HepG2 (cell line): Measurements from ENCODE around the gene CHMP5. TPM values are rescaled to one million over a fixed set of nuclear protein-coding genes. Genes with fewer than 3 reads are reported as not detected.

ENCODE experiments used
- ATF3 ChIP-seq: sonication (generic); formaldehyde crosslinking; IDR thresholded peaks from 2 replicates; pipeline ENCODE4 v1.4.0; 2020; ENCODE audit warnings: missing genetic modification reagents
- DZIP1 ChIP-seq: sonication (generic); formaldehyde crosslinking; IDR thresholded peaks from 2 replicates; pipeline ENCODE4 v1.5.0; 2020; ENCODE audit warnings: mild to moderate bottlenecking, missing genetic modification reagents
- E2F1 ChIP-seq: sonication (generic); formaldehyde crosslinking; IDR thresholded peaks from 2 replicates; pipeline ENCODE4 v1.5.0; 2020; ENCODE audit warnings: missing genetic modification reagents
- GATAD2A ChIP-seq: IDR thresholded peaks from 2 replicates; pipeline ENCODE4 v1.6.1; 2016
- HDAC2 ChIP-seq: sonication (generic); formaldehyde crosslinking; IDR thresholded peaks from 2 replicates; pipeline ENCODE4 v1.4.0; 2020; ENCODE audit warnings: missing genetic modification reagents
- HNRNPK ChIP-seq: fragments of 200-400 bp; formaldehyde crosslinking; IDR thresholded peaks from 2 replicates; pipeline ENCODE4 v1.6.1; 2018; ENCODE audit warnings: low read length, low read depth, moderate library complexity, mild to moderate bottlenecking; ENCODE audit not compliant: poor library complexity, severe bottlenecking
- MAFF ChIP-seq: IDR thresholded peaks from 2 replicates; pipeline ENCODE4 v1.6.1; 2011; ENCODE audit warnings: low read depth, low read length, improper control_type of control experiment
- MAZ ChIP-seq, 2 experiments: sonication (generic) in 1 of 2; formaldehyde crosslinking in 1 of 2; IDR thresholded peaks; 2 replicates each; pipeline versions ENCODE4 v1.5.0 to v1.6.1; 2012 to 2020; ENCODE audit warnings: low read depth in 2 of 2, mild to moderate bottlenecking in 2 of 2, borderline replicate concordance in 1 of 2, improper control_type of control experiment in 1 of 2, low read length in 1 of 2, missing genetic modification reagents in 1 of 2, moderate library complexity in 1 of 2
- NFIB ChIP-seq: sonication (generic); formaldehyde crosslinking; IDR thresholded peaks from 2 replicates; pipeline ENCODE4 v1.9.0; 2021; ENCODE audit warnings: missing genetic modification reagents, mild to moderate bottlenecking, borderline replicate concordance
- PBX3 ChIP-seq: sonication (generic); formaldehyde crosslinking; IDR thresholded peaks from 2 replicates; pipeline ENCODE4 v1.8.1; 2023; ENCODE audit warnings: missing genetic modification reagents, inconsistent platforms, borderline replicate concordance
- SALL1 ChIP-seq: sonication (generic); formaldehyde crosslinking; IDR thresholded peaks from 2 replicates; pipeline ENCODE4 v1.8.0; 2022; ENCODE audit warnings: mild to moderate bottlenecking, missing genetic modification reagents
- USF2 ChIP-seq, 2 experiments: sonication (generic) in 1 of 2; formaldehyde crosslinking in 1 of 2; IDR thresholded peaks; 2 replicates each; pipeline versions ENCODE4 v1.5.1 to v1.6.1; 2011 to 2020; ENCODE audit warnings: borderline replicate concordance in 1 of 2, low read depth in 1 of 2, low read length in 1 of 2, mild to moderate bottlenecking in 1 of 2, missing genetic modification reagents in 1 of 2, moderate library complexity in 1 of 2
- ZBTB21 ChIP-seq: sonication (generic); formaldehyde crosslinking; IDR thresholded peaks from 2 replicates; pipeline ENCODE4 v1.4.0; 2020; ENCODE audit warnings: missing genetic modification reagents
- ZBTB8A ChIP-seq: sonication (generic); formaldehyde crosslinking; IDR thresholded peaks from 2 replicates; pipeline ENCODE4 v1.4.0; 2020; ENCODE audit warnings: mild to moderate bottlenecking, low read depth, missing genetic modification reagents, borderline replicate concordance
- ZNF660 ChIP-seq: sonication (generic); formaldehyde crosslinking; IDR thresholded peaks from 2 replicates; pipeline ENCODE4 v1.5.1; 2020; ENCODE audit warnings: mild to moderate bottlenecking, low read depth, missing genetic modification reagents, borderline replicate concordance
- ZNF768 ChIP-seq: sonication (generic); formaldehyde crosslinking; IDR thresholded peaks from 2 replicates; pipeline ENCODE4 v1.4.0; 2020; ENCODE audit warnings: missing genetic modification reagents
- ZNF777 ChIP-seq: sonication (generic); formaldehyde crosslinking; IDR thresholded peaks from 2 replicates; pipeline ENCODE4 v1.4.0; 2020; ENCODE audit warnings: missing genetic modification reagents
- ZSCAN5A ChIP-seq: sonication (generic); formaldehyde crosslinking; IDR thresholded peaks from 2 replicates; pipeline ENCODE4 v1.8.0; 2022; ENCODE audit warnings: mild to moderate bottlenecking, missing genetic modification reagents, borderline replicate concordance
- polyA plus RNA-seq, 8 experiments: library from polyadenylated mRNA; depleted of rRNA in 3 of 8; stranded (reverse) in 7 of 8; unstranded in 1 of 8; fragments of >200 nt; fragmentation: Illumina TruSeq in 4 of 8; extraction: Trizol in 4 of 8; gene quantifications; 2 replicates each; pipeline versions ENCODE4 v1.2.1 to v1.2.3, GENCODE V29; 2011 to 2016; ENCODE audit warnings: low read depth in 4 of 8, missing spikeins in 1 of 8, mixed read lengths in 1 of 8; ENCODE audit not compliant: insufficient read depth in 1 of 8
- total RNA-seq, 5 experiments: library from RNA; depleted of rRNA; stranded (reverse); fragments of >200 nt; fragmentation: Illumina TruSeq; extraction: Trizol; gene quantifications; 2 replicates each; pipeline ENCODE4 v1.2.3, GENCODE V29; 2016; ENCODE audit warnings: low read depth in 1 of 5

CHMP5 gene
- total and polyA plus RNA-seq, 2 of the 13 experiments (the other 11 are each of a cell fraction or from before 2014, with no cell fraction given): 46.0 to 57.3 TPM

GRCh38 chr9:33264003-33264472, 811 bp upstream of the CHMP5 start (continued):
- no peak for TF ChIP-seq MAFF
- TF ChIP-seq SALL1 (CRISPR knock-in tag): no peak
- no peak; the same call in 1 of the 2 replicates for TF ChIP-seq GATAD2A
- TF ChIP-seq ZBTB8A (CRISPR knock-in tag): no peak
- TF ChIP-seq E2F1 (CRISPR knock-in tag): peak; percentile 21; the same call in 1 of the 2 replicates
- TF ChIP-seq ZNF768 (CRISPR knock-in tag): no peak
- no peak for TF ChIP-seq PBX3 (CRISPR knock-in tag)
- no peak for TF ChIP-seq ZNF660
- TF ChIP-seq DZIP1 (CRISPR knock-in tag): peak; percentile 69; the same call in 1 of the 2 replicates
- TF ChIP-seq ZNF777 (CRISPR knock-in tag): no peak
- no peak for TF ChIP-seq ATF3
- peak; percentile 39; the same call in 1 of the 2 replicates for TF ChIP-seq USF2 (IDR thresholded peaks at IDR 0.05; ENCODE audit: low read depth, low read length)
- TF ChIP-seq USF2 (CRISPR knock-in tag; IDR thresholded peaks at IDR 0.05; ENCODE audit: borderline replicate concordance): peak; percentile 68; the same call in 1 of the 2 replicates
- no peak for TF ChIP-seq HDAC2 (CRISPR knock-in tag)
- TF ChIP-seq HNRNPK: no peak
- TF ChIP-seq ZSCAN5A: 0 out of 2 replicates have a peak, but pooled peaks have one; percentile 13
- no peak for TF ChIP-seq NFIB (CRISPR knock-in tag)
- TF ChIP-seq ZBTB21 (CRISPR knock-in tag): no peak
- TF ChIP-seq MAZ (IDR thresholded peaks at IDR 0.05; ENCODE audit: borderline replicate concordance, low read depth, low read length): no peak
- TF ChIP-seq MAZ (CRISPR knock-in tag; IDR thresholded peaks at IDR 0.05; ENCODE audit: low read depth): no peak
